Neural cell (in vitro differentiated cells): ENCODE measurements around the gene GSG1L. TPM values are rescaled to one million over a fixed set of nuclear protein-coding genes. Genes with fewer than 3 reads are reported as not detected.

ENCODE experiments used
- H2AFZ ChIP-seq: fragments of 200-600, 300-800 bp; sonication (generic), shearing (Covaris generic); 2 replicates; pipeline ENCODE4 v1.6.0; 2014; ENCODE audit warnings: low read depth, mild to moderate bottlenecking, antibody characterized with exemption, low read length, moderate library complexity
- H3F3A ChIP-seq: fragments of 200-600 bp; shearing (Covaris generic); 2 replicates; pipeline ENCODE4 v1.6.1; 2016; ENCODE audit warnings: mild to moderate bottlenecking, moderate library complexity, mixed read lengths, antibody characterized with exemption, low read length; ENCODE audit not compliant: insufficient read depth, poor library complexity, severe bottlenecking
- H3K27ac ChIP-seq: fragments of 200-600, 300-800 bp; sonication (generic), shearing (Covaris generic); 2 replicates; pipeline ENCODE4 v1.5.1; 2014; ENCODE audit warnings: mild to moderate bottlenecking, low read length, moderate library complexity
- H3K27me3 ChIP-seq: fragments of 300-800, 200-600 bp; sonication (generic), shearing (Covaris generic); 2 replicates; pipeline ENCODE4 v1.6.0; 2014; ENCODE audit warnings: mild to moderate bottlenecking, low read depth, low read length, moderate library complexity; ENCODE audit not compliant: insufficient read depth
- H3K36me3 ChIP-seq: fragments of 300-800, 200-600 bp; sonication (generic), shearing (Covaris generic); 2 replicates; pipeline ENCODE4 v1.5.1; 2014; ENCODE audit warnings: mild to moderate bottlenecking, antibody characterized with exemption, low read length, moderate library complexity; ENCODE audit not compliant: insufficient read depth
- H3K4me2 ChIP-seq: fragments of 300-800, 200-600 bp; sonication (generic), shearing (Covaris generic); 2 replicates; pipeline ENCODE4 v1.6.0; 2014; ENCODE audit warnings: mild to moderate bottlenecking, low read length
- H3K4me3 ChIP-seq: fragments of 300-800, 200-600 bp; sonication (generic), shearing (Covaris generic); 2 replicates; pipeline ENCODE4 v1.5.1; 2014; ENCODE audit warnings: mild to moderate bottlenecking, low read length, moderate library complexity
- H3K79me2 ChIP-seq: fragments of 200-600 bp; shearing (Covaris generic); replicated peaks from 2 replicates; pipeline ENCODE4 v1.6.0; 2014; ENCODE audit warnings: mild to moderate bottlenecking, low read length, moderate library complexity; ENCODE audit not compliant: insufficient read depth
- H3K9ac ChIP-seq: fragments of 300-800, 200-600 bp; sonication (generic), shearing (Covaris generic); 2 replicates; pipeline ENCODE4 v1.6.1; 2016; ENCODE audit warnings: mild to moderate bottlenecking, low read length, mixed read lengths
- H3K9me2 ChIP-seq: fragments of 200-600 bp; shearing (Covaris generic); 2 replicates; pipeline ENCODE4 v1.6.1; 2016; ENCODE audit warnings: mild to moderate bottlenecking, low read length, mixed read lengths; ENCODE audit not compliant: insufficient read depth
- H3K9me3 ChIP-seq: fragments of 200-600, 300-800 bp; sonication (generic), shearing (Covaris generic); 2 replicates; pipeline ENCODE4 v1.6.1; 2016; ENCODE audit warnings: mild to moderate bottlenecking, mixed run types, low read length, moderate library complexity, mixed read lengths
- H4K20me1 ChIP-seq: fragments of 200-600 bp; shearing (Covaris generic); 2 replicates; pipeline ENCODE4 v1.6.1; 2016; ENCODE audit warnings: mild to moderate bottlenecking, mixed run types; ENCODE audit not compliant: insufficient read depth
- EP300 ChIP-seq: fragments of 450-650 bp; conservative IDR thresholded peaks from 2 replicates; pipeline ENCODE4 v1.6.1; 2014; ENCODE audit warnings: antibody characterized with exemption, mild to moderate bottlenecking, moderate library complexity; ENCODE audit not compliant: poor library complexity, severe bottlenecking
- EZH2 ChIP-seq: fragments of 200-600, 300-800 bp; shearing (Covaris generic), sonication (generic); IDR thresholded peaks from 2 replicates; pipeline ENCODE4 v1.6.1; 2014; ENCODE audit warnings: antibody characterized with exemption, low read length, borderline replicate concordance, mild to moderate bottlenecking; ENCODE audit not compliant: insufficient read depth, poor library complexity, severe bottlenecking
- MXI1 ChIP-seq: fragments of 450-650 bp; conservative IDR thresholded peaks from 2 replicates; pipeline ENCODE4 v1.6.1; 2014; ENCODE audit warnings: antibody characterized with exemption, mild to moderate bottlenecking; ENCODE audit not compliant: poor library complexity, severe bottlenecking
- POLR2AphosphoS5 ChIP-seq: IDR thresholded peaks from 2 replicates; pipeline ENCODE4 v1.6.1; 2012
- RAD21 ChIP-seq: fragments of 450-650 bp; conservative IDR thresholded peaks from 2 replicates; pipeline ENCODE4 v1.6.1; 2014; ENCODE audit warnings: antibody characterized with exemption, mild to moderate bottlenecking, moderate library complexity
- SMC3 ChIP-seq: fragments of 450-650 bp; conservative IDR thresholded peaks from 2 replicates; pipeline ENCODE4 v1.6.1; 2014; ENCODE audit warnings: antibody characterized with exemption, mild to moderate bottlenecking, moderate library complexity; ENCODE audit not compliant: poor library complexity
- TAF1 ChIP-seq: IDR thresholded peaks from 2 replicates; pipeline ENCODE4 v1.6.1; 2012; ENCODE audit warnings: low read depth
- polyA plus RNA-seq: library from polyadenylated mRNA; depleted of rRNA; stranded (reverse); fragments of >200 nt; gene quantifications from 2 replicates; pipeline ENCODE4 v1.2.3, GENCODE V29; 2014
- TF ChIP-seq, protein P1 (sequence below): IDR thresholded peaks from 2 replicates; pipeline ENCODE4 v1.6.1; 2012; ENCODE audit warnings: borderline replicate concordance
- TF ChIP-seq, protein P2 (sequence below): fragments of 450-650 bp; IDR thresholded peaks from 2 replicates; pipeline ENCODE4 v1.5.1; 2014; ENCODE audit warnings: antibody characterized with exemption, mild to moderate bottlenecking, moderate library complexity; ENCODE audit not compliant: poor library complexity, severe bottlenecking

GSG1L gene
- polyA plus RNA-seq, 1 donor from 2014 or later, result 0.85 TPM

DNA sequence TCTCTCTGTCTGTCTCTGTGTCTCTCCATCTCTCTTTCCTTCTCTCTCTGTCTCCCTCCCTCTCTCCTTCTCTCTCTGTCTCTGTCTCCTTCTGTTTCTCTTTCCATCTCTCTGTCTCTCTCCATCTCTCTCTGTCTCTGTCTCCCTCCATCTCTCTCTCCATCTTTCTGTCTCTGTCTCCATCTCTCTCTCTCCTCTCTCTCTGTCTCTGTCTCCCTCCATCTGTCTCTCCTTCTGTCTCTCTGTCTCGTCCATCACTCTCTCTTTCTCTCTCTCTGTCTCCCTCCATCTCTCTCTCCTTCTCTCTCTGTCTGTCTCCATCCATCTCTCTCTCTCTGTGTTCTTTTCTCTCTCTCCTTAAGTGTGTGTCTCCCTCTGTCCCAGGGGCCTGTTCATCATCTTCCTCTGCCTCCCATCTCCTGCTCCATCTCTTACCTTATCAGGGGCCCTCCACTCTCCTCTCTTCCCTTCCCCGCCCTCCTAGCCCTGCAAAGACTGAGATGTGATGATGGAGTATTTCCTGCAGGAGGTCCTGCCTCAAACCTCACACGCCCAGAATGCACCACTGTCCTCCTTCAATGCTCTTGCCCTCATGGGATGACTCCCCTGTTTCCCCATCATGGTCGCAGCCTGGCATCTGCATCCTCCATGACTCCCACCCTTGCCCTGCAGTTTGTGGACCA, 193.3 kb downstream of the GSG1L start:
- no peak overlapping the region for H3K27ac ChIP-seq
- no peaks in the 10 kb centered on the region for H3K27me3 ChIP-seq
- TF ChIP-seq SMC3, result no peak
- TF ChIP-seq, protein P1, sequence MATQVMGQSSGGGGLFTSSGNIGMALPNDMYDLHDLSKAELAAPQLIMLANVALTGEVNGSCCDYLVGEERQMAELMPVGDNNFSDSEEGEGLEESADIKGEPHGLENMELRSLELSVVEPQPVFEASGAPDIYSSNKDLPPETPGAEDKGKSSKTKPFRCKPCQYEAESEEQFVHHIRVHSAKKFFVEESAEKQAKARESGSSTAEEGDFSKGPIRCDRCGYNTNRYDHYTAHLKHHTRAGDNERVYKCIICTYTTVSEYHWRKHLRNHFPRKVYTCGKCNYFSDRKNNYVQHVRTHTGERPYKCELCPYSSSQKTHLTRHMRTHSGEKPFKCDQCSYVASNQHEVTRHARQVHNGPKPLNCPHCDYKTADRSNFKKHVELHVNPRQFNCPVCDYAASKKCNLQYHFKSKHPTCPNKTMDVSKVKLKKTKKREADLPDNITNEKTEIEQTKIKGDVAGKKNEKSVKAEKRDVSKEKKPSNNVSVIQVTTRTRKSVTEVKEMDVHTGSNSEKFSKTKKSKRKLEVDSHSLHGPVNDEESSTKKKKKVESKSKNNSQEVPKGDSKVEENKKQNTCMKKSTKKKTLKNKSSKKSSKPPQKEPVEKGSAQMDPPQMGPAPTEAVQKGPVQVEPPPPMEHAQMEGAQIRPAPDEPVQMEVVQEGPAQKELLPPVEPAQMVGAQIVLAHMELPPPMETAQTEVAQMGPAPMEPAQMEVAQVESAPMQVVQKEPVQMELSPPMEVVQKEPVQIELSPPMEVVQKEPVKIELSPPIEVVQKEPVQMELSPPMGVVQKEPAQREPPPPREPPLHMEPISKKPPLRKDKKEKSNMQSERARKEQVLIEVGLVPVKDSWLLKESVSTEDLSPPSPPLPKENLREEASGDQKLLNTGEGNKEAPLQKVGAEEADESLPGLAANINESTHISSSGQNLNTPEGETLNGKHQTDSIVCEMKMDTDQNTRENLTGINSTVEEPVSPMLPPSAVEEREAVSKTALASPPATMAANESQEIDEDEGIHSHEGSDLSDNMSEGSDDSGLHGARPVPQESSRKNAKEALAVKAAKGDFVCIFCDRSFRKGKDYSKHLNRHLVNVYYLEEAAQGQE, result no peak
- TF ChIP-seq, protein P2, sequence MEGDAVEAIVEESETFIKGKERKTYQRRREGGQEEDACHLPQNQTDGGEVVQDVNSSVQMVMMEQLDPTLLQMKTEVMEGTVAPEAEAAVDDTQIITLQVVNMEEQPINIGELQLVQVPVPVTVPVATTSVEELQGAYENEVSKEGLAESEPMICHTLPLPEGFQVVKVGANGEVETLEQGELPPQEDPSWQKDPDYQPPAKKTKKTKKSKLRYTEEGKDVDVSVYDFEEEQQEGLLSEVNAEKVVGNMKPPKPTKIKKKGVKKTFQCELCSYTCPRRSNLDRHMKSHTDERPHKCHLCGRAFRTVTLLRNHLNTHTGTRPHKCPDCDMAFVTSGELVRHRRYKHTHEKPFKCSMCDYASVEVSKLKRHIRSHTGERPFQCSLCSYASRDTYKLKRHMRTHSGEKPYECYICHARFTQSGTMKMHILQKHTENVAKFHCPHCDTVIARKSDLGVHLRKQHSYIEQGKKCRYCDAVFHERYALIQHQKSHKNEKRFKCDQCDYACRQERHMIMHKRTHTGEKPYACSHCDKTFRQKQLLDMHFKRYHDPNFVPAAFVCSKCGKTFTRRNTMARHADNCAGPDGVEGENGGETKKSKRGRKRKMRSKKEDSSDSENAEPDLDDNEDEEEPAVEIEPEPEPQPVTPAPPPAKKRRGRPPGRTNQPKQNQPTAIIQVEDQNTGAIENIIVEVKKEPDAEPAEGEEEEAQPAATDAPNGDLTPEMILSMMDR, result no peak
- TF ChIP-seq MXI1, result no peak
- no peak for TF ChIP-seq RAD21
- no peak for TF ChIP-seq TAF1
- no peak for TF ChIP-seq POLR2AphosphoS5
- no peak for TF ChIP-seq EZH2
- no peak for TF ChIP-seq EP300
- H4K20me1 ChIP-seq, result no peaks in the 10 kb centered on the region
- H3K36me3 ChIP-seq, result no peaks in the 10 kb centered on the region
- H3K9ac ChIP-seq, result no peak overlapping the region
- no peak overlapping the region for H3K4me2 ChIP-seq
- H3K9me3 ChIP-seq, result no peaks in the 10 kb centered on the region
- H3K9me2 ChIP-seq, result no peaks in the 10 kb centered on the region
- no peaks in the 10 kb centered on the region for H3K79me2 ChIP-seq
- H3F3A ChIP-seq, result no peaks in the 10 kb centered on the region
- no peak overlapping the region for H3K4me3 ChIP-seq
- H2AFZ ChIP-seq, result no peak overlapping the region

DNA sequence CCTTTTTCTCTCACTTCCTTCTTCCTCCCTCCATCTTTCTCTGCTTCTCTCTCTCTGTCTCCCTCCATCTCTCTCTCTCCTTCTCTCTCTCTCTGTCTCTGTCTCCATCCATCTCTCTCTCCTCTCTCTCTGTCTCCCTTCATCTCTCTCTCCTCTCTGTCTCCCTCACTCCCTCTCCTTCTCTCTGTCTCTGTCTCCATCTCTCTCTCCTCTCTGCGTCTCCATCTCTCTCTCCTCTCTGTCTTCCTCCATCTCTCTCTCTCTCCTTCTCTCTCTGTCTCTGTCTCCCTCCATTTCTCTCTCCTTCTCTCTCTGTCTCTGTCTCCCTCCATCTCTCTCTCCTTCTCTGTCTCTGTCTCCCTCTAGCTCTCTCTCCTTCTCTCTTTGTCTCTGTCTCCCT, 194.1 kb downstream of the GSG1L start:
- Histone ChIP-seq H3K27me3 (no peaks in the 10 kb centered on the region), H3K9ac (no peak overlapping the region), H3K79me2 (no peaks in the 10 kb centered on the region), H3K4me3 (no peak overlapping the region), H3K27ac (no peak overlapping the region), H2AFZ (no peak overlapping the region), H3F3A (no peaks in the 10 kb centered on the region), H3K9me3 (no peaks in the 10 kb centered on the region), H4K20me1 (no peaks in the 10 kb centered on the region), H3K9me2 (no peaks in the 10 kb centered on the region), H3K36me3 (no peaks in the 10 kb centered on the region), H3K4me2 (no peak overlapping the region)
- no peak for TF ChIP-seq MXI1
- TF ChIP-seq EP300, result no peak
- TF ChIP-seq, protein P1, result no peak
- no peak for TF ChIP-seq POLR2AphosphoS5
- TF ChIP-seq, protein P2, result no peak
- no peak for TF ChIP-seq RAD21
- no peak for TF ChIP-seq EZH2
- TF ChIP-seq SMC3, result no peak
- no peak for TF ChIP-seq TAF1
